Measurements from ENCODE around the gene SLC6A17.

DNA sequence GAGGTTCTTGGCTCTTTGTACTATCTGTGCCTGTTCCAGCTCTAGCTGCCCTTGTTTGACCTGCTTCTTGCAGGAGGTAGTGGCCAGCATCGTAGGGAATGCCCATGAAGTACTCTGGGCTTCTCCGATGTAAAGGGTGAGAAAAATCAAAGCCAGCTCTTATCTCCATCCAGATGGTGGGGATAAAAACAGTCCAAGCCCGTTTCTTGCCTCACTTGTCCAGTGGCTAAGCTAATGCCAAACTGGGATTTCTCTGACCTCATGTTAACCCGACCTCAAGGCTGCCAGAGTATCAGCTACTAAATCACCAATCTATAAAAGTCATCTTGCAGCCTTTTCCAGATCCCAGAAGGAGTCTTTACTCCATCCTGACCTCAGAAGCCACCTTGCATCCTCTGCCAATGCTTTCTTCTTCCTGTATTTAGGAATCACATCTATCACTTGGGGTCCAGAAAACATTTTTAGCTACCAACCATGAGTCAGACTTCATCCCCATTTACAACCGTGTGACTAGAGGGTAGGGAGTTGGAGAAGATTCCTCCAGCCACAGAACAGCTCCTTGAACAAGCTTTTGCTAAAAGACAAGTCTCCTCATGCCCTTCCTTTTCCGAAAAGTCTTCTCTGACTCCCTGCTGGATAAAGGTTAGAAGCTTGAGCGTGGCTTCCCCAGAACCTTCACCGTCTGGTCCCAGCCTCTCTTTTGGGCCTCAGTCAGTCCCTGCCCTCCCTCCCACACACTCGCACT, 95.8 kb downstream of the SLC6A17 start:
- TF ChIP-seq, protein P1, sequence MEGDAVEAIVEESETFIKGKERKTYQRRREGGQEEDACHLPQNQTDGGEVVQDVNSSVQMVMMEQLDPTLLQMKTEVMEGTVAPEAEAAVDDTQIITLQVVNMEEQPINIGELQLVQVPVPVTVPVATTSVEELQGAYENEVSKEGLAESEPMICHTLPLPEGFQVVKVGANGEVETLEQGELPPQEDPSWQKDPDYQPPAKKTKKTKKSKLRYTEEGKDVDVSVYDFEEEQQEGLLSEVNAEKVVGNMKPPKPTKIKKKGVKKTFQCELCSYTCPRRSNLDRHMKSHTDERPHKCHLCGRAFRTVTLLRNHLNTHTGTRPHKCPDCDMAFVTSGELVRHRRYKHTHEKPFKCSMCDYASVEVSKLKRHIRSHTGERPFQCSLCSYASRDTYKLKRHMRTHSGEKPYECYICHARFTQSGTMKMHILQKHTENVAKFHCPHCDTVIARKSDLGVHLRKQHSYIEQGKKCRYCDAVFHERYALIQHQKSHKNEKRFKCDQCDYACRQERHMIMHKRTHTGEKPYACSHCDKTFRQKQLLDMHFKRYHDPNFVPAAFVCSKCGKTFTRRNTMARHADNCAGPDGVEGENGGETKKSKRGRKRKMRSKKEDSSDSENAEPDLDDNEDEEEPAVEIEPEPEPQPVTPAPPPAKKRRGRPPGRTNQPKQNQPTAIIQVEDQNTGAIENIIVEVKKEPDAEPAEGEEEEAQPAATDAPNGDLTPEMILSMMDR (IDR thresholded peaks at IDR 0.05), result no peak
- TF ChIP-seq EP300 (IDR thresholded peaks at IDR 0.05), result no peak
- no peak for TF ChIP-seq POLR2A (IDR thresholded peaks at IDR 0.05; ENCODE audit: low read depth)
- no peak for TF ChIP-seq POLR2AphosphoS5 (IDR thresholded peaks at IDR 0.05)

Data from esophagus muscularis mucosa (tissue), 4 donors.